Stimulated activated CD8-positive, alpha-beta memory T cell treated with anti-CD3 and anti-CD28 coated beads, Interleukin-7, amount 100 ng/mL, for 48 hours (primary cell): ENCODE measurements around the gene PTPRU.

Experiments used
- DNase-seq, 2 donors: peaks; one replicate each; pipeline ENCODE4 v3.0.0-alpha.2; 2020; ENCODE audit warnings: low read depth in 1 of 2; ENCODE audit errors: extremely low read depth in 1 of 2

The PTPRU gene

DNA sequence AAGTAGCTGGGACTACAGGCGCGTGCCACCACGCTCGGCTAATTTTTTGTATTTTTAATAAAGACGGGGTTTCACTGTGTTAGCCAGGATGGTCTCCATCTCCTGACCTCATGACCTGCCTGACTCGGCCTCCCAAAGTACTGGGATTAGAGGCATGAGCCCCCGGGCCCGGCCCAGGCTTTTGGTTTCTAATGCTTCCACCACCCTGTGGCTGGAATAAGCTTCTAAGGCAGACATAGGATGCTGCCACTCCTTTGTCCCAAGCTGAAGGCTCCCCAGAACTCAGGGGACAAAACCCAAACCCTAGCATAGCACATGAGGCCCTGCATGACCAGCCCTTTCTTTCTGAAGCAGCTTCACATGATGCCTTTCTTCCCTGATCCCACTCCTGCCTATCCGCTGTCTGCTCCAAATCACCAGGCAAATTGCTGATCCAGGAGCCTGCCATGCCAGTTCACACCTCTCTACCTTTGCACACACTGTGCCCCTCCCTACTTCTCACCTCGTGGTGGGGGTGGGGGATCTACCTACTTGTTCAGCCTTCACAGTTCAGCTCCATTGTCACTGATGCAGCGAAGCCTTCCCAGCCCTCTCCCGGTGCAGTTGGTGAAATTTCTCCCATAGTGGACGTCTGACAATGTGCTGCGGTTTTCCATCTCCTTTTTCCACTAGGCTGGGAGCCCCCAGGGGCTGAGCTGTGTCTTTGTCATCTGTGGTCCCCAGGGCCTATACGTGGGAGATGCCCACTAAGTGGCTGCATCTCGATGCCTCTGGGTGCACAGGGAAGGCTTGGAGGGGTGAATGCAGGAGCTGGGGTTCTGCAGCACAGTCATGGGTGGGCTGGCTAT, 6.9 kb downstream of the PTPRU start:
- DNase-seq, result no peak

DNA sequence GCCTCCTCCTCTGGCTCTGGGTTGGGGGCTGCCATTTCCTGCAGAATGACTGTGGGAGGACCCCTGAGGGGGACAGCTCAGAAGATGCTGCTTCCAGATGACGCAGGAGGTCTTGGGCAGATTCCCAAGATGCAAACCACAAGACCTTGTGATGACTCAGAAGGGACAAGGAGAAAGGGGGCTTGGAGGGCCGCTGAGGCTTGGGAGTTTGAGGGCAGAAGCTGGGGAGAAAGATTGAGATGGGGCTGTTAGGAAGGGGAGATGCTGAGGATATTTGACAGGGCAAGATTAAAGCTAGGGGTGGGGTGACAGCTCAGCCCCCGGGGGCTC, 7.5 kb downstream of the PTPRU start:
- no peak for DNase-seq

DNA sequence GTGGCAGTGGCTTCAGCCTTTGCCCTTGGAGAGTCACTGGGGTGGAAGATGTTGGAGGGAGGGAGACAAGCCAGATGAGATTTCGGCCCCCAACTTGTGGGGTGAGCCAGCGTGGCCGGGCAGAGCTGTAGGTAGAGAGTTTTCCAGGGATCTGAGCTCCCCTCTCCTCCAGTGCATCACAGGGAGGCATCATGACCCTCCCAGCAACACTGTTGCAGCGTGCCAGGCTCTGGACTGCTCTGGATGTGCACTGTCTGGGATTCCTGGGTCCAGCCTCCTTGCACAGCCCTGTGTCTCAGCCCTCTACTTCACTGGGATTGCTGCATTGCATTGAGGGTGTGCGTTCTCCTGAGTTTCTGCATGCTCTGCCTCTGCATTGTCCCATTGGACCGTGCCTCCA, 8.9 kb downstream of the PTPRU start:
- no peak for DNase-seq

DNA sequence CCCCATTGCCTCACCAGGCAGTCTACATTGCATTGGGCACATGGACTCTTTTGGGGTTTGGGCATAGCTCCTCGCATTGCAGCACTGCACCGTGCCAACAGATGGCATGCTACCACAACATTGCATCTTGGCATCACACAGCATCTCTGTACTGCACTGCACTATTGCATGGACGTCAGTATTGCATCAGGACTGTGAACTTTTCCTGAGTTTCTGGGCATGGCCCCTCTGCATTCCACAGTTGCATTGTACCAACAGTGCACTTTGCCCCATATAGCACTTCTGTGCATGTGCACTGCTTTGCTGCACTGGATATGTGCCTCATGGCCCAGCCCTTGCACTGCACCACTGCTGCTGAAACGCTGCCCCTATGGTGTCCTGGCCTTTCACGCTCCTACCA, 9.6 kb downstream of the PTPRU start:
- DNase-seq, result no peak

DNA sequence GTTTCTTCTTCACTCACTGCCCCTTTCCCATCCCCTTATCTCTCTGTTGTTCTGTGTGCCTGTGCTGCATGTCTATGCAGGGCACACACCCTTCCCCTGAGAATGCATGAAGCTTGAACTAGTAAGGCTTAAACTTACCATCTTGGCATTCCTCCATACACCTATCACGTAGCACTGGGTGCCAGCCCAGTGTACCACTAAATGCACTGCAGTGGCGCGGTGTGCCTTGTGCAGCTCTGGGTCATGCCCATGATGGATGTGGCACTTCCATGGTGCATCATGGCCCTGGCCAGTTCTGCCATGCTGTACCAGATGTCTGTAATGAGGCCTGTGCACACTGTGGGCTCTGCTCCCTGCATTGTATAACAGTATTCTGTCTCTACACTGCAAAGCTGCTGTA, 10.7 kb downstream of the PTPRU start:
- DNase-seq, result no peak

DNA sequence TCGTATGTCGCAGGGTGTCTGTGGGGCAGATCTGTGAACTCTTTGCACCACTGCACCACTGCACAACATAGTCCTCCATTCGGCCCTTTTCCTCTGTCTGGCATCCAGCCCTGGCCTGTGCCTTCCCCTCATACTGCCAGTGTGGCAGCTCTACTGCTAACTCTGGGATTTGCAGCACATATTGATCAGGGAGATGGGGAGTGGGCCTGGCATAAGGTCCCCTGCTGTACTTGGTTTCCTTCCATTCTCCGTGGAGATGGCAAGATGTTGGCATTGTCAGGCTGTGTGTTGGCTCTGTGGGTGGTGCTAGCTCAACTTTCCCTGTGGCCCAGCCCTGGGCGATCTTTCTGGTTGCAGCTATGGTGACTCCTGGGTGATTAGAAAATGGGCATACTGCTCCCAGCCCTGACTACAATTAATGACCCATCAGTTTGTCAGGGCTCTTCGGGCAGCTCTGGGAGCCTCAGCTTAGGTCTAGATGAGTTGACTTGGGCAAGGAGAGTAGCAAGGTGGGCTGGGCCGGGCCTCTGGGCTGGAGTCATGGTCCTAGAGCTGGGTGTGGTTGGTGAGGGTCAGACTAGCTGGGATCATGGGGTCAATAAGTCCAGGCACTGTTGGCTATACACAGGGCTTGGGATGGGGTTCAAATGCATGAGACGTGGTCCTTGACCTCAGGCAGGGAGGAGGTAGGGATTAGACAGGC, 11.4 kb downstream of the PTPRU start:
- DNase-seq, result no peak

DNA sequence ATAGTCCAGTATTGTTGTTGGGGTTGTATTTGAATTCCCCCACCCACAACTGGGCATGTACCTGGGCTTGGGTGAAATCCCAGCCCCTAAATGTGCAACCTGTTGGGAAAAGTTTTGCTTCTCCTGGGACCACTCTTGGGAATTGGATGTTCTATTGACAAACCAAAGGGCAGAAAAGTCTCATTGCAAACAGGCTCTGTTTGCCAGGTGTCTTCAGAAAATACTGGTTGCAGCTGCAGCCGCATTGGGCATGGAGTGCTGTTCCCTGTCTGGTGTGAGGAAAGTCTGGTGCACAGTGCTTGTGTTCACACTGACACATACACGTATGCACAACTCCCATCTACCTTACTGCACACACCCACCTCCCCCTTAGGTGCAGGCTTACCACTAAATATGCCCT, 12.1 kb downstream of the PTPRU start:
- no peak for DNase-seq

DNA sequence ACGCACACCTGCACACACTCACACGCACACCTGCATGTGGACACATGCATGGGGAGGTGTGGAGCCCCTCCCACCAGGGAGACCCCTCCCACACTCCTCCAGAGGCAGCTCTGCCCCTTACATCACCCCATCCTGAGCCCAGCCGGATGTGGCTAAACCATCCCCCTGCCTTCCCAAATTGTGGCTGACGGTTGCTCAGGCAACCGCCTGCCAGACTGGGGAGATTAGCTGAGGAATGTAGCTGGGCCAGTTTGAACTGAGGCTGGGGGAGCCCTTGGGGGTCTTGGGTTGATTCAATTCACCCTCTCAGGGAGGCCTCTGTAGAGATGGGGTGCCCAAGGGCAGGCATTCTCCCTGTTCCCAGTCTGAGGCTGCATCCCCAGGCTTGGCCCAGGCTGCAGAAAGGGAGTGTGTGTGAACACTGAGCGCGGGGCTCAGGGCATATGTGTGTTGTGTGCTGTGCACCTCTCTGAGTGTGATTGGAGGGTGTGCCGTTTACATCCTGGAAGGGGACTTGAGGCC, 12.9 kb downstream of the PTPRU start:
- no peak for DNase-seq

DNA sequence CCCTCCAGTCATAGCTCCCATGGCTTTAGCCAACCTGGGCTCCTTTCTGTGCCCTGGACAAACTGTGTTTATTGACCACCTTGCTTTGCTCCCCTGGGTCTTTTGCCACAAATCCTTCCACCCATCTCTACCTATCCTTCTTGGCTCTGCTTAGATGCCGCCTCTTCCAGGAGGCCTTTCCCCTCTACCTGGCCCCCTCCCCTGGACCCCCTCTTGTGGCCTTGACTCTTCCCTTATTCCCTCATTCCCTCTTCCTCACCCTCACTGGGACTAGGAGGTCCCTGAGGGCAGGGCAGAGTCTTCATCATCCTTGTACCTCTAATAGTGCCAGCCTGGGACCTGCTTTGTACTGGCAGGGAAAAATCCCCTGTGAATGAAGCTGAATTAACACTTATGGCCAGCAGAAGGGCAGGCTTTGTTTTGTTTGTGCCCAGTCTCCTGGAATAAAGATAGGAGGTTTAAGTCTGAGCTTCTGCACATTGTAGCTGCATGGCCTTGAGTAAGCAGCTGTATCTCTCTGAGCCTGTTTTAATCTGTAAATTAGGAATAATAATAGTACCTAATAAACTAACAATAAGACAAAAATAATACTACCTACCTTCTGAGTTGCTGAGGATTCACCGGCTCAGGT, 13.7 kb downstream of the PTPRU start:
- no peak for DNase-seq

DNA sequence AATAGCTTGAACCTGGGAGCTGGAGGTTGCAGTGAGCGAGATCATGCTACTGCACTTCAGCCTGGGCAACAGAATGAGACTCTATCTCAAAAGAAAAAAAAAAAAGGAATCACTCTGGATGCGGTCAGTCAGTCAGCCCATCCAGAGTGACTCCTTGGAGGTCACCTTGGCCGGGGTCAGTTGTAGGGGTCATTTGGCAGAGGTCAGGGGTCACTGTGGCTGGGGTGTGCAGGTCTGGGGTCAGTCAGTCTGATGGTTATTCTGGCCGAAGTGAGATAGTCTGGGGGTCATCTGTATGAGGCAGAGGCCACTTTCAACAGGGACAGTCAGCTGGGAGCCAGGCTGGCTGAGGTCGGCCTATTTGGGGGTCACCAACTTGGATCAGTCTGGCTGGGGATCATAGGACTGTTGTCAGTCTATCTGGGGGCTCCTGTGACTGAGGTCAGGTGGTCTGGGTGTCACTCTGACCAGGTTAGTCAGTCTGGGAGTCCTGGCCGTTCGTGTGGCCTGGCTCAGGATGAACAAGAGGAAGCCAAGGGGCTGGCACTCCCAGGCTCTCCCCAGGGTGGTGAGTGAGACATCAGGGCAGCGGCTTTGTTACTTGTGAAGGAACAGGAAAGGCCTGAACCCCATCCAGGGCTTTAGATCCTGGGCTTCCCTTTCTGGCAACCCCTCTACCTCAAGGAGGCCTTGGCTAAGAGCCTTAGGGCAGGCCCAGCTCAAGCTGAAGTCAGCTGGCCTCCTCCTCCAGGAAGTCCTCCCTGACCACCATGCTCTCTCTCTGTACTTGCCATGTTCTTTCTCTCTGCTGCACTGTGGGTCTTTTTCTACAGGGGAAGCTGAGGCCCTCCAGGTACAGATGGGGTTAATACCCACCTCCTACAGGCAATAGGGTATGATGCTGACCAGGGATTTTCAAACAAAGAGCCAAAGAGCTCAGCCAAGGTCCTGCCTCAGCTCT, 15.1 kb downstream of the PTPRU start:
- DNase-seq, result no peak

DNA sequence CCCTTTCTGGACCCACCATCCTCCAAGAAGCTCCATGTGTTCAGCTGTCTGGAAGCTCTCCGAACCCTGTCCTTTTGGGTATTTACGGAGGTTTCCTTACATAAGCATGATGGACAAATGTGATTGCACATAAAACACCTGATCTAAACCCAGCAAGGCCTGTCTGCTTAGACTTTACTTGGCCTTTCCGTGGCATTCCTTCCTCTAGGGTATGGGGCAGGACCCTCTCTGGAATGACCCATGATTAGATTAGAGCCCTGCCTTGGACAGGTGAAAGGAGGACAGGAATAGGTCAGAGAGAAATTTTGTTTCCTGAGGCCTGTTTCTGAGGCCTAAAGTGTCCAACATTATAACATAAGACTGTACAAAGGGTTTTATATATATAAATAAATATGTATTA, 16.9 kb downstream of the PTPRU start:
- DNase-seq, result no peak

DNA sequence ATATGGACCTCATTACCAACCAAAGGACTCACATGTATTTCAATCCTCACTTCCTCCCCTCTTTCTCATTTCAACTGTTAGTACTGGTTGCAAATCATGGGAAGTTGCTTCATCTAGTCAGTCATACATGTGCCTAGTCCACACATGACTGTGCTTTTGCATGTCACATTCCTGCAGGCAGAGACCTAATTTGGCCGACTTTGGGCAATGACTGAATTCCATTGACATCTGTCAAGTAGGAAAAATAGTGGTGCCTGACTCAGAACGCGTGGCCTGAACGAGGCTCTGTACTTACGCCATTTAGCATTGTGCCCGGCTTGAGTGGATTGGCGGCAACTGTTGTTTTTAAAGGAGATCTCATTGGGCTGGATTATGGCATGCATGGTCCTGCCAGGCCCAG, 18.0 kb downstream of the PTPRU start:
- DNase-seq, result no peak

DNA sequence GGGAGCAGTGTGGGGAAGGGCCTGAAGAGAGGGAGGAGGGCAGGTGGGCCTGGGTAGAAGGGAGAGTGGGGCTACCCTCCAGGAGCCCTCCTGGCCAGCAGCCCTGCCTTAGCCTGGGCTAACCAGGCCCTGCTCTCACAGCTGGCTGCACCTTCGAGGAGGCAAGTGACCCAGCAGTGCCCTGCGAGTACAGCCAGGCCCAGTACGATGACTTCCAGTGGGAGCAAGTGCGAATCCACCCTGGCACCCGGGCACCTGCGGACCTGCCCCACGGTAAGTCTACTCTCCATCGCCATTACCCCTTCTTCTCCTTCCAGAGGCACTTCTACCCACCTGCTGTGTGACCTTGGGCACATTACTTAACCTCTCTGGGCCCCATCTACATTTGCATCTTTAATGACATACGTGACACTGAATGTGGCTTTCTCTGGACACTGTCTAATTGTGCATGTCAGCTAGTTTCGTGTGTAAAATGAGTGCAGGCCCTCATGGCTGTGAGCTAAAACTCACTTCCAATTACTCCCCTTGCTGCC, 18.9 kb downstream of the PTPRU start:
- DNase-seq, result no peak

DNA sequence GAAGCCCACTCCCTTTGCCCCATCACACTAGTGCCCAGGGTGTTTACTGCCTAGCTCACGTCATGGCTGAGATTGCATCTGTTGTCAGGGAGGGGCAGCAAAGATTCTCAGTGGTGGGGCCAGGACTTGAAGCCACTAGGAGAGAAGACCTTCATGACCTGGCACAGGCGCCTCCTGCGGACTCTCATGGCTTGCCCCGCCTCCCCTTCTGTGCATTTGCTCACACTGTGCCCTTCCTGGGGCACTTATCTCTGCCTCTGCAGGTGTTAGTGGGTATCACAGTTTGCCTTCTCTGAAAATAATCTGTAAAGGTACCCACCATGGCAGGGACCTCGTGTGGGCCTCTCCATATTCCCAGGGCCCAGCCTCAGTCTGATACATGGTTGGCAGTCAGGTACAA, 20.1 kb downstream of the PTPRU start:
- DNase-seq, result no peak

DNA sequence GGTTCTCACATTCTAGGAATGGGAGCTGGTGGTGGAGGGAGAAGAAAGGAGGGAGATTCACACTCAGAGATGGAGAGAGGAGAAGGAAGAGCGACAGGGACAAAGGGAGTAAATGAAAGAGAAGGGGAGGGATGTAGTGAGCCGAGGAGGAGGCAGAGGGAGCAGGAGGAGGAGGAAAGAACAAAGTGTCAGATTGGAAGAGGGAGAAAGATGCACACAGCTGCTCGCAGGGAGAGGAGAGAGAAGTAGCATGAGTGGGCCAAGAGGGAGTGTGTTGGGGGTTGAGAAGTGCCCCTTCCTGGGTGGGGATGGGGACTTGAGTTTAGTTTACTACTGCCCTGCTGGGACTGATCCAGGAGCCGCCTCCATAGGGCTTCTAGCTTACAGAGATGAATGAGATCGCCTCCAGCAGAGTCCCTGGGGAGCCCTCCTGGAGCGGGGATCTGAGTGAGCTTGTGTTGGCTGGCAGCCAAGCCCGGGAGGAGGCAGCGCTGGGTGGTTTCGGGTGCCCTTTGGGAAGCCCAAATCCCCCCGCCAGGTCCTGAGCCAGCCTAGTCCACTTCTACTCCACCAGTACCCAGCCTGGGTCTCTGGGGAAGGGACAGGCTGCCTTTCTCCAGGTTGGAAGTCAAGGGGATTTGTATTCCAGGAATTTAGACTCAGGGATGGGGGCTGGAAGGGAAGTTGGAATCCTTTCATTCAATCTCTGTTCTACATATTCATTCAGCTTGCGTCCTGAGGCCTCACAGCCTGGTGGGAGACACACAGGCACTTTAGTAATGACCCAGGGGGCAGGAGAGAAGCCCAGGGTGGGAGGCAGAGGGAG, 20.9 kb downstream of the PTPRU start:
- no peak for DNase-seq

DNA sequence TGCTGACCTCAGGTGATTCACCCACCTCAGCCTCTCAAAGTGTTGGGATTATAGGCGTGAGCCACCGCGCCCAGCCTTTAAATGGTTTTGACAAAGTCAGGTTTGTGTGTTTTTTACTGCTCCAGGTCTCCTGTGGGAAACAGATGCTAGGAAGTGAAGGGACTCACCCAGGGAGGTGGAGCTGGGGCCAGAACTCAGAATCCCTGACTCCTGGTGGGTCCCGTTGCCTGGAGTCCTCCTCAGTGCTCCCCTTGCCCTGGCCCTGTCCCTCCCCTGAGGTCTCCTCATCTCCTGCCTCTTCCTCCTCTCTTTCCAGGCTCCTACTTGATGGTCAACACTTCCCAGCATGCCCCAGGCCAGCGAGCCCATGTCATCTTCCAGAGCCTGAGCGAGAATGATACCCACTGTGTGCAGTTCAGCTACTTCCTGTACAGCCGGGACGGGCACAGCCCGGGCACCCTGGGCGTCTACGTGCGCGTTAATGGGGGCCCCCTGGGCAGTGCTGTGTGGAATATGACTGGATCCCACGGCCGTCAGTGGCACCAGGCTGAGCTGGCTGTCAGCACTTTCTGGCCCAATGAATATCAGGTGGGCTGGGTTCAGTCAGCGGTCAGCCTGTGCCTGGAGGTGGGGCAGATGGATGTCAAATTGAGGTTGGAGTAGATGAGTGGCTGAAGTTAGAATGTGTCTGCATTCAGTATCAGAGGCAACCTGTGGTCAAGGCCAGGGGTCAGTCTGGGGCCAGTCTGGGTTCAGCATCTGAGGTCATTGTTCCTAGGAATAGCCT, 22.1 kb downstream of the PTPRU start:
- no peak for DNase-seq

DNA sequence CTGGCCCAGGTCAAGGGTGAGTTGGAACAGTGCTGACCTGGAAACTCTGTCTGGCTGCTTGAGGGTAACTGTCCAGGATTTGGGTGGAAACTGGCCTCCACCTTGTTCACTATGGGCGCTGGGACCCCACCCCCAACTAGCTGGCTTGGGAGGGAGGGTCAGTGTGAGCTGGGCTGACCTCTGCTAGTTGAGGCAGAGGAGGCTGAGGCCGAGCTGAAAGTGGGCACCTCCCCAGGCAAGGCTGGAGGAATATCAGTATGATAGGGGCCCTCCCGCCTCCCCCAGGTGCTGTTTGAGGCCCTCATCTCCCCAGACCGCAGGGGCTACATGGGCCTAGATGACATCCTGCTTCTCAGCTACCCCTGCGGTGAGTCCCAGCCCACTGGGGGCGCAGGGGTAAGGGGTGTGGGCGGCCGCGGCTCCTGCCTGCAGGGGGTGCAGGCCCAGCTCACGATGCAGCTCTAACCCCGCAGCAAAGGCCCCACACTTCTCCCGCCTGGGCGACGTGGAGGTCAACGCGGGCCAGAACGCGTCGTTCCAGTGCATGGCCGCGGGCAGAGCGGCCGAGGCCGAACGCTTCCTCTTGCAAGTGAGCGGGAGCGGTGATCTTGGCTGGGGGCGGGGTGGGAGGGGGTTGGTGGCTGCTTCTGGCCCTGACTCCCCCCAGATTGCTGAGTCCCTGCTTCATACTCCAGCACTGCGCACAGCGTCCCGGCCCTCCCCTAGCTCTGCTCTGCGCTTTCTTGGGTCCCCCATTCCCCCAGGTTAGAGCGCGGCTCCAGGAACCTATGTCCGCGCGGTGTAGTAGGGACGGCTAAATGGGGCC, 22.9 kb downstream of the PTPRU start:
- no peak for DNase-seq
